ENCODE measurements around the gene ADAM11. TPM values are rescaled to one million over a fixed set of nuclear protein-coding genes. Genes with fewer than 3 reads are reported as not detected.

The ADAM11 gene
- total RNA-seq, 2 donors from 2014 or later: 1.9 to 3.5 TPM

DNA sequence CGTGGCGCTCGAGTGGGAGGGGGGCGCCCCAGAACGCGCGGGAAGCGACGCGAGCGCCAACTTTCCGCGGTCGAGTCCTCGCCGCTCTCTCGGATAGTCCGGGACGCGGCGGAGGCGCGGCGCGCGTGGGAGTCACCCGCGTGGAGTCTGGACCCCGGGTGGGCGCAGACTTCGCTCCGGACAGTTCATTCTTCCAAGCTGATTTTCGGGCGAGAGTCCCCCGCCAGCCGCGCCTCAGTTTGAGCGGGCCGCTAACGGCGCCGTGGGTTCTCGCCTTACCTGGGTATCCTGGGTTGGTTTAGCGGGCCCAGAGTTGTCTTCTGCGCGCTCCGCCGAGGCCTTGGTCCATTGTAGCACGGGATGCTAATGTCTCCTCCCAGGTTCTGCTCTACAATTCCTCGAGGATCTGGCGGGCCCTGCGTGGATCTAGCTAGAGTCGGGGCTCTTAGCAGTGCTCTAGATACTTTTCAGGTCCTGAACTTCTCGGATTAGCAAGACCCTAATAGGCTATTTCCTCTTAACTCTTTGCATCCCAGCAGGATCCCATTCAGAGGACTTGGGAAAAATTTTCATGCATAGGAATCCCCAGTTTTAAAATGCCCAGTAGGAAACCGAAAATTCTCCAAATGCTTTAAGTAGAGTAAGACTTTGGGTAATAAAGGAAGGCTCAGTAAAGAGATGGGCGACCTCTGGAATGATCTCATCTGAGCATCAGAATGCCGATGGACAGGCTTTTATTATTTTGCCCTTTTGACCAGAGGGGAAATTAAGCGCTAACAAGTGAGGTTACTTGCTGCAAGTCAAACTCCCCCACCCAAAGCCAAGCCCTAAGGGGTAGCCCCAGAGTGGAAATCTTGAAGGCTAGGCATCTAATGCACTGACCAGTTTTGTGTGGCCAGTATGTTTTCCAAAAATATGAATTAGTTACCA lies 71.8 kb downstream of the ADAM11 start:
- Histone ChIP-seq H3K9me3 (ENCODE audit: control insufficient read depth, low read length) (no peaks in the 10 kb centered on the region), H3K9ac (ENCODE audit: extremely low read depth, low read length, poor library complexity, severe bottlenecking) (peak overlapping the region; percentile 49), H3K4me1 (ENCODE audit: control insufficient read depth, insufficient read depth, low read length) (peaks cover 10% of the 10 kb centered on the region), H3K36me3 (ENCODE audit: control insufficient read depth, insufficient read depth, low read length) (no peaks in the 10 kb centered on the region), H3K27ac (ENCODE audit: low read depth, low read length) (peak overlapping the region; percentile 60), H3K27me3 (ENCODE audit: control insufficient read depth, insufficient read depth, low read length, poor library complexity, severe bottlenecking) (no peaks in the 10 kb centered on the region), H3K4me3 (ENCODE audit: low read length) (peak overlapping the region; percentile 85)
- peak overlapping the region; percentile 84 for H3K4me3 Mint-ChIP-seq
- H3K27me3 Mint-ChIP-seq (ENCODE audit: insufficient read depth): peaks cover 7% of the 10 kb centered on the region
- no peak for TF ChIP-seq CTCF (conservative IDR thresholded peaks at IDR 0.05)
- no peaks in the 10 kb centered on the region for H3K9me3 Mint-ChIP-seq
- WGBS, 2 experiments (ENCODE audit: insufficient coverage in 1 of 2, insufficient read length in 1 of 2): 2 to 3% methylated on average over 22 to 58 of the region's 58 CpGs
- DNase-seq: peak; percentile 88
- peak overlapping the region; percentile 88 for H3K27ac Mint-ChIP-seq
- no peaks in the 10 kb centered on the region for H3K36me3 Mint-ChIP-seq (ENCODE audit: low read depth)
- peaks cover 22% of the 10 kb centered on the region for H3K4me1 Mint-ChIP-seq

DNA sequence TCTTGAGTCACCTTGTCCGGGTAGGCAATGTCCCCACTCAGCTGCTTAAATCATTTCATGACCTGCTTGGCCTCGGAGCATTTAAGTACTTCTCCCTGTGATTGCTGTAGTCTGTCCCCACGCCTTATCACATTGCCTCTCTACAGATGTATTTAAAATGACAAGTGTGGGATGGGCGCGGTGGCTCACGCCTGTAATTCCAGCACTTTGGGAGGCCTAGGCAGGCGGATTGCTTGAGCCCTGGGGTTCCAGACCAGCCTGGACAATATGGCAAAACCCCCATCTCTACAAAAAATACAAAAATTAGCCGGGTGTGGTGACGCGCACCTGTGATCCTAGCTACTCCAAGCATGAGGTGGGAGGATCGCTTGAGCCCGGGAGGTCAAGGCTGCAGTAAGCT lies 72.6 kb downstream of the ADAM11 start:
- Histone ChIP-seq H3K27me3 (ENCODE audit: control insufficient read depth, insufficient read depth, low read length, poor library complexity, severe bottlenecking) (no peaks in the 10 kb centered on the region), H3K36me3 (ENCODE audit: control insufficient read depth, insufficient read depth, low read length) (no peaks in the 10 kb centered on the region), H3K27ac (ENCODE audit: low read depth, low read length) (no peak overlapping the region), H3K9ac (ENCODE audit: extremely low read depth, low read length, poor library complexity, severe bottlenecking) (no peak overlapping the region), H3K4me1 (ENCODE audit: control insufficient read depth, insufficient read depth, low read length) (peaks cover 10% of the 10 kb centered on the region), H3K4me3 (ENCODE audit: low read length) (no peak overlapping the region), H3K9me3 (ENCODE audit: control insufficient read depth, low read length) (no peaks in the 10 kb centered on the region)
- Mint-ChIP-seq H3K4me1 (peaks cover 22% of the 10 kb centered on the region), H3K27ac (no peak overlapping the region), H3K27me3 (ENCODE audit: insufficient read depth) (peaks cover 7% of the 10 kb centered on the region), H3K36me3 (ENCODE audit: low read depth) (no peaks in the 10 kb centered on the region), H3K9me3 (no peaks in the 10 kb centered on the region), H3K4me3 (peak overlapping the region; percentile 84)
- no peak for TF ChIP-seq CTCF (conservative IDR thresholded peaks at IDR 0.05)
- DNase-seq: peak; percentile 74
- 77 to 85% methylated on average over 12 of the region's 12 CpGs for WGBS, 2 experiments (ENCODE audit: insufficient coverage in 1 of 2, insufficient read length in 1 of 2)

Other genes starting within 250 kb of the ADAM11 start
- 10 to 100 TPM; 20.6 to 21.9 TPM for gene FZD2, start 201.5 kb upstream of the ADAM11 start, total RNA-seq
- 1 to 10 TPM; 1.4 to 3.7 TPM for gene MEIOC, start 102.5 kb upstream of the ADAM11 start, total RNA-seq
- 10 to 100 TPM; 35.7 to 38.1 TPM for gene CCDC43, start 69.2 kb upstream of the ADAM11 start, total RNA-seq
- 10 to 100 TPM; 31.1 to 44.9 TPM for gene DBF4B, start 50.3 kb upstream of the ADAM11 start, total RNA-seq
- gene GJC1, start 71.3 kb downstream of the ADAM11 start, total RNA-seq: 100 to 1,000 TPM in 1 of 2 donors, 10 to 100 TPM in 1; 81.9 to 108 TPM
- gene HIGD1B, start 88.9 kb downstream of the ADAM11 start, total RNA-seq: not detected
- 100 to 1,000 TPM; 145 to 171 TPM for gene EFTUD2, start 140.5 kb downstream of the ADAM11 start, total RNA-seq
- under 1 TPM in 1 of 2 donors, not detected in 1; 0.35 TPM for gene GFAP, start 156.5 kb downstream of the ADAM11 start, total RNA-seq
- gene KIF18B, start 188.8 kb downstream of the ADAM11 start, total RNA-seq: 10 to 100 TPM; 43.5 to 64.7 TPM
- gene C1QL1, start 209.3 kb downstream of the ADAM11 start, total RNA-seq: 1 to 10 TPM; 1.4 to 2.7 TPM